Upper lobe of right lung (tissue), 1 donor: ENCODE data around the gene ARHGAP20. TPM values are rescaled to one million over a fixed set of nuclear protein-coding genes. Genes with fewer than 3 reads are reported as not detected.
A peak's percentile ranks its signal among the peaks of the same experiment; 100 is the strongest.

Source experiments
- ATAC-seq: fragments of 200-7000 bp; cut with Tn5 transposase; one replicate; pipeline ENCODE4 v1.9.1; 2020; ENCODE audit warnings: mild to moderate bottlenecking, moderate library complexity
- DNase-seq: peaks from one replicate; pipeline ENCODE4 v3.0.0-alpha.2; 2020
- H3K27ac ChIP-seq: fragments of 200-600 bp; one replicate; pipeline ENCODE4 v1.8.0; 2022
- H3K27me3 ChIP-seq: fragments of 200-600 bp; one replicate; pipeline ENCODE4 v1.8.0; 2022; ENCODE audit warnings: mild to moderate bottlenecking
- H3K36me3 ChIP-seq: fragments of 200-600 bp; one replicate; pipeline ENCODE4 v1.8.0; 2022
- H3K4me1 ChIP-seq: fragments of 200-600 bp; one replicate; pipeline ENCODE4 v1.8.0; 2022
- H3K4me3 ChIP-seq: fragments of 200-600 bp; one replicate; pipeline ENCODE4 v1.8.0; 2022; ENCODE audit warnings: mild to moderate bottlenecking
- H3K9me3 ChIP-seq: fragments of 200-600 bp; one replicate; pipeline ENCODE4 v1.8.0; 2022
- CTCF ChIP-seq: fragments of 200-600 bp; IDR thresholded peaks from one replicate; pipeline ENCODE4 v1.8.0; 2022; ENCODE audit warnings: antibody characterized with exemption
- intact Hi-C: fragments of 100-400 bp; cut with DNase I; formaldehyde crosslinking; loops from one replicate; pipeline ENCODE4 v1.11.0; 2022
- total RNA-seq: library from RNA; stranded (reverse); fragmentation: NEBNext Ultra II Directional; extraction: Animal tissue kit (Norgen Biotek cat#: 25700); gene quantifications from one replicate; pipeline ENCODE4 v1.2.1, GENCODE V29; 2021
- donor health status: DM: no; HTN: yes; CAD: no; lungs with severe emphysema.

ARHGAP20 gene
- total RNA-seq, 1 donor from 2014 or later, result 6.6 TPM

DNA sequence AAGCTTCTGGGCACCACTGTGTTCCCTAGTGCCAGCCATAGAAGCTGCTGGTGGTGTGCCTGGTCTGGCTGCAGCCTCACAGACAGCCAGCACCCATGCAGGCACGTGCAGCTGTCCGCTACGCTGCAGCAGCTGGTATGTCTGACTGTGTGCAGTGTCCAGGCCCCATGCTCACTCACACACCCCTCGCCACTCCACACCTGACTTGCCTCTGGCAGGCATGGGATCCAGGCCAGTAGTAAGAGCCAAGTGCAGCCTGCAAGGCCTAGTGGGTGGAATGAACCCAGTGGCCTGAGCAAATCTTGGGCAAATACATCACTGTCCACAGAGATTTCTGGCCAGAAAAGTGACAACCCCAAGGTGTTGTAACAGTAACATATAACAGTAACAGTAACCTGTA is 111.9 kb downstream of the ARHGAP20 start:
- intact Hi-C loops, result no loop called here
- H3K27me3 ChIP-seq, result no peaks in the 10 kb centered on the region
- no peak overlapping the region for H3K4me3 ChIP-seq
- H3K27ac ChIP-seq, result no peak overlapping the region
- H3K36me3 ChIP-seq, result no peaks in the 10 kb centered on the region
- no peaks in the 10 kb centered on the region for H3K4me1 ChIP-seq
- ATAC-seq, result no peak
- no peaks in the 10 kb centered on the region for H3K9me3 ChIP-seq
- no peak for DNase-seq
- TF ChIP-seq CTCF, result no peak

DNA sequence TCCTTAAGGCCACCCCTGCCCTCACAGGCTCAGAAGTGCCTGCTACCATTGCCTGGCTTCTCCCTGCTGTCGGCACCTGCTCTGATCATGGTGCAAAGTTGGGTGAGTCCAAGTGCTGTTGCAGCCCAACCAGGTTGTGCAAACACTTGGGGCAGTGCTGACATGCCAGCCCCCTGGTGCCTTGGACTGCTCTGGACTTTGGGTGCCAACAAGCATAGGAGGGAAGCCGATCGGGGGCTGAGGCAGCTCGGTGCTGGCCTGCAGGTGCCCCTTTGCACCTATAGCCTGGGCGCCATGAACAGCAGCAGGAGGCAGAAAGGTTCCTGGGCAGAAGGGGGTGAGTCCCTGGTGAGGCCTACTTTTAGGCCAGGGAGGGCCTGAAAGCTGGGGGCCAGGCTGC is 113.0 kb downstream of the ARHGAP20 start:
- Histone ChIP-seq H3K4me1 (no peaks in the 10 kb centered on the region), H3K27me3 (no peaks in the 10 kb centered on the region), H3K27ac (no peak overlapping the region), H3K36me3 (no peaks in the 10 kb centered on the region), H3K4me3 (no peak overlapping the region), H3K9me3 (no peaks in the 10 kb centered on the region)
- intact Hi-C loops, result no loop called here
- ATAC-seq (peak; percentile 16), DNase-seq (no peak)
- TF ChIP-seq CTCF, result no peak

GRCh38 chr11:110598725-110599124 is 113.5 kb downstream of the ARHGAP20 start:
- TF ChIP-seq CTCF, result no peak
- no peak overlapping the region for H3K4me3 ChIP-seq
- H3K36me3 ChIP-seq, result no peaks in the 10 kb centered on the region
- H3K27ac ChIP-seq, result no peak overlapping the region
- intact Hi-C loops, result no loop called here
- H3K27me3 ChIP-seq, result no peaks in the 10 kb centered on the region
- H3K4me1 ChIP-seq, result no peaks in the 10 kb centered on the region
- no peaks in the 10 kb centered on the region for H3K9me3 ChIP-seq
- DNase-seq, result no peak
- peak; percentile 37 for ATAC-seq

GRCh38 chr11:110587972-110588371 is 124.3 kb downstream of the ARHGAP20 start:
- ATAC-seq, result no peak
- Histone ChIP-seq H3K27ac (no peak overlapping the region), H3K9me3 (no peaks in the 10 kb centered on the region), H3K36me3 (peaks cover 6% of the 10 kb centered on the region), H3K4me3 (no peak overlapping the region), H3K4me1 (no peaks in the 10 kb centered on the region), H3K27me3 (no peaks in the 10 kb centered on the region)
- intact Hi-C loops, result no loop called here
- DNase-seq, result no peak
- no peak for TF ChIP-seq CTCF

- DNase-seq (no peak), ATAC-seq (no peak)
- no peak overlapping the region for H3K27ac ChIP-seq
- intact Hi-C loops, result no loop called here
- H3K4me1 ChIP-seq, result no peaks in the 10 kb centered on the region
- peaks cover 6% of the 10 kb centered on the region for H3K36me3 ChIP-seq
- no peaks in the 10 kb centered on the region for H3K27me3 ChIP-seq
- no peak overlapping the region for H3K4me3 ChIP-seq
- no peaks in the 10 kb centered on the region for H3K9me3 ChIP-seq
- TF ChIP-seq CTCF, result no peak
These were observed 125.1 kb downstream of the ARHGAP20 start for GRCh38 chr11:110587129-110587528.

- ATAC-seq, result no peak
- intact Hi-C loops, result no loop called here
- H3K27me3 ChIP-seq, result no peaks in the 10 kb centered on the region
- no peak overlapping the region for H3K27ac ChIP-seq
- H3K4me3 ChIP-seq, result no peak overlapping the region
- no peak for DNase-seq
- H3K4me1 ChIP-seq, result no peaks in the 10 kb centered on the region
- H3K9me3 ChIP-seq, result no peaks in the 10 kb centered on the region
- H3K36me3 ChIP-seq, result peaks cover 13% of the 10 kb centered on the region
- no peak for TF ChIP-seq CTCF
These were observed 128.1 kb downstream of the ARHGAP20 start for GRCh38 chr11:110584150-110584549.
